Measurements from ENCODE around the gene ADAMTSL3.

GRCh38 chr15:83673385-83673784, 19.5 kb downstream of the ADAMTSL3 start:
- no peak for TF ChIP-seq POLR2A (IDR thresholded peaks at IDR 0.05; ENCODE audit: low read length)
- no peak for TF ChIP-seq GATA1 (IDR thresholded peaks at IDR 0.05; ENCODE audit: low read depth, low read length)

Data from erythroblast (primary cell).